ENCODE data around the gene ODF4.

DNA sequence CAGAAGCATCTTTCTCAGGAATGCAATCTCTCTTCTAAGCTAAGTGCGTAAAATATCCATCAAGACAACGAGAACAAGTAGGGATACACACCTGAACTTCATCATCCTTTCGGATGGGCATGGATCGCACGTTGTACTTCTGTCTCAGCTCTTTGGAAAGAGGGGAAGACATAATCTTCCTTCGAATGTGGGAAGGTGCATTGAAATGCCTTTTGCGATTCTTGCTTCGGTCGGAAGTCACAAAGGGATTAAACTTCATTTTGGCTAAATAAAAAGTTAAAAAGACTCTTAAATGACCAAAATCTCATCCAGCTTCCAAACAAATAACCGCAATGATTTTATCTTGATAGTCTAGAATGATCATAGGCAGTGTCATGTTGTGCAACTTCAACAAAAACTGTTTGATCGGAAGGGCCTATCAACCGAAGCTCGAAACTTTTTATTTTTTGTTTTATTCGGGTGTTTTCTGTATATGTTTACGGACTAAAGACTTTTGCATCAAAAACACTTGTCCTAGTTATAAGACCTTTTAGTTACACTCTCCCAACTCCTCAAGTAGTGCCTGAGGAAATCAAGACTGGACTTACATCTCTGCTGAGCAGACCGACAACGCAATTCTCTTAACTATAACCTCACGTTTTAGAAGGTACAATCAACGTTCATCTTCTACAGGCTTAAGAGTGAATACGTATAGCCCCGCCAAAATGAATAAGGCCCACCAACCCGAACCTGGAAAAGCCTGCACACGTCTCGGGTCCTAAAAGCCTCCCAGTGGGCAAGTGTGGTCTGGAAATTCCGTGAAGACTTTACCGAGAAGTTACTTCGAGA lies 42.6 kb downstream of the ODF4 start:
- TF ChIP-seq, protein P1, sequence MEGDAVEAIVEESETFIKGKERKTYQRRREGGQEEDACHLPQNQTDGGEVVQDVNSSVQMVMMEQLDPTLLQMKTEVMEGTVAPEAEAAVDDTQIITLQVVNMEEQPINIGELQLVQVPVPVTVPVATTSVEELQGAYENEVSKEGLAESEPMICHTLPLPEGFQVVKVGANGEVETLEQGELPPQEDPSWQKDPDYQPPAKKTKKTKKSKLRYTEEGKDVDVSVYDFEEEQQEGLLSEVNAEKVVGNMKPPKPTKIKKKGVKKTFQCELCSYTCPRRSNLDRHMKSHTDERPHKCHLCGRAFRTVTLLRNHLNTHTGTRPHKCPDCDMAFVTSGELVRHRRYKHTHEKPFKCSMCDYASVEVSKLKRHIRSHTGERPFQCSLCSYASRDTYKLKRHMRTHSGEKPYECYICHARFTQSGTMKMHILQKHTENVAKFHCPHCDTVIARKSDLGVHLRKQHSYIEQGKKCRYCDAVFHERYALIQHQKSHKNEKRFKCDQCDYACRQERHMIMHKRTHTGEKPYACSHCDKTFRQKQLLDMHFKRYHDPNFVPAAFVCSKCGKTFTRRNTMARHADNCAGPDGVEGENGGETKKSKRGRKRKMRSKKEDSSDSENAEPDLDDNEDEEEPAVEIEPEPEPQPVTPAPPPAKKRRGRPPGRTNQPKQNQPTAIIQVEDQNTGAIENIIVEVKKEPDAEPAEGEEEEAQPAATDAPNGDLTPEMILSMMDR (IDR thresholded peaks at IDR 0.05 in 4 of 5, conservative IDR thresholded peaks at IDR 0.05 in 1 of 5): no peak
- no peak for TF ChIP-seq POLR2A (IDR thresholded peaks at IDR 0.05)

Data from gastrocnemius medialis (tissue), 4 donors.